Measurements from ENCODE around the gene PSMD9.
"Not testable (repeated sequence)": the region's sequence is repeated elsewhere in the genome, so short reads cannot be mapped to it uniquely, and the experiment has no call there.

PSMD9 gene

DNA sequence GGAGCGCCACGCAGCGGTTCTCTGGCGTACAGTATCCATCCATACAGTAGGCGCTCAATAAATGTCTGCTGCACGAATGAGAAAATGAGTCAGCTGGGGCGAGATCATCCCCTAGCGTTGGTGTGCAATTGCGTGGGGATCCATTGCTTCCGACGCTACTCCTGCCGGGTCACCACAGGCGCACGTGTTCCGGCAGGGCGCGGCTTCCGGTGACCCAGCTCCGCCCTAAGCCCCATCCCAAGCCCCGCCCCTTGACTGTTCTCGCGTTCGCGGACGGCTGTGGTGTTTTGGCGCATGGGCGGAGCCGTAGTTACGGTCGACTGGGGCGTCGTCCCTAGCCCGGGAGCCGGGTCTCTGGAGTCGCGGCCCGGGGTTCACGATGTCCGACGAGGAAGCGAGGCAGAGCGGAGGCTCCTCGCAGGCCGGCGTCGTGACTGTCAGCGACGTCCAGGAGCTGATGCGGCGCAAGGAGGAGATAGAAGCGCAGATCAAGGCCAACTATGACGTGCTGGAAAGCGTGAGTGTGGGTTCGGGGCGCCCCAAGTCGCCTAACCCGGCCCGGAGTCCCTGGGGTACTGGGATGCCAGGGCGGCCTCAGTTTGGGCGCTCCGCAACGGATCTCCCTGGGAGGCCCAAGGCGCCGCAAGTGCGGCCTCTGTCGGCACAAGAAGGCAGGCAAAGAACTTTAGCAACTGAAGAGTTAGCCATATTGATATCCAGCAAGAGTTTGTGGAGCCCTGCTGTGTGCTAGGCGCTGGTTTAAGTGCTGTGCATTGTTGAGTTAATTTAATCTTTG, at the start of gene PSMD9:
TSS of gene PSMD9 (plus strand) at position 313 of the 796 bp plus-strand sequence. CDS start at position 380, 67 bp downstream.
- peak; percentile 95 for DNase-seq

GRCh38 chr12:121839106-121839992, 49.2 kb upstream of the PSMD9 start:
- DNase-seq = no peak

DNA sequence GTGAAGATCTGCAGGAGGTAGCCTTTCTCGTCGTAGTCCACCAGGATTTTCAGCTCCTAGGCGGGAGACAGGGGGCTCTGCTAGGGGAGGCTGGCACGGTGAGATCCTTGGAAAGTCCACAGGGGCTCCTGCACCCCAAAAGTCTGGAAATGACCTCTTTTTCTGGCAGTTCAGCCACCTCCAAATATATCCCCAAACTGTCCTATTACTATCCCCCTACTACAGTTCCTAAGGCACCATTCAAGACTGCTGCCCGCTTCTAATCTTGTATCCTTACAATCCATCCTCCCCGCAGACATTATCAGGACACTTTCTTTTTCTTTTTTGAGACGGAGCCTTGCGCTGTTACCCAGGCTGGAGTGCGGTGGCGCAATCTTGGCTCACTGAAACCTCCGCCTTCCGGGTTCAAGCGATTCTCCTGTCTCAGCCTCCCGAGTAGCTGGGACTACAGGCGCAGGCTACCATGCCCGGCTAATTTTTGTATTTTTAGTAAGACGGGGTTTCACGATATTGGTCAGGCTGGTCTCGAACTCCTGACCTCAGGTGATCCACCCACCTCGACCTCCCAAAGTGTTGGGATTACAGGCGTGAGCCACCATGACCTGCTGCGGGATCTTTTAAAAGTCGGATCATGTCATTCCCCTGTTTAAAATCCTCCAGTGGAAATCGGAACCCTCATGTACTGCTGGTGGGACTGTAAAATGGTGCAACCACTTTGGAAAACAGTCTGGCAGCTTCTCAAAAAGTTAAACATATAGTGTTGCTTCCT, 48.4 kb upstream of the PSMD9 start:
- no peak for DNase-seq

- DNase-seq = no peak
These were observed 45.2 kb upstream of the PSMD9 start for GRCh38 chr12:121843236-121843982.

GRCh38 chr12:121845701-121846100, 42.9 kb upstream of the PSMD9 start:
- DNase-seq = no peak

- no peak for DNase-seq
These were observed 39.4 kb upstream of the PSMD9 start for GRCh38 chr12:121849211-121849610.

DNA sequence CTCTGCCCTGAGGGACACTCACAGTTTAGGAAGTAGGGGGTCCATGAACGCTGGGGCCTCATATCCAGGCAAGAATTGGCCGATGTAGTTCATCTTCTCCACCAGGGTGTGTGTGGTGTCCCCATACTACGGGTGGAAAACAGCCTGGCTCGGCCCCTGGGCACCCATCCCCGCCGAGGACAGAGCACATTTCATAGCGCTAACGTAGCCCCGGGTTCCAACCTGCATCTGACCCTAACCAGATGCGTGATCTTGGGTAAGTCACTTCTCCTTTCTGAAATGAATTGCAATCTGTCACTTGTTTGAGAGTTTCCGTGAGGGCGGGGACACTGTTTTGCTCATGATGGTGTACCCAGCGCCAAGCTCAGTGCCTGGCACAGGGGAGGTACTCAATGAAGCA, 38.9 kb upstream of the PSMD9 start:
- DNase-seq = no peak

GRCh38 chr12:121852392-121852791, 36.2 kb upstream of the PSMD9 start:
- not testable (repeated sequence) for DNase-seq

GRCh38 chr12:121857322-121858246, 31.0 kb upstream of the PSMD9 start:
- DNase-seq = no peak

DNA sequence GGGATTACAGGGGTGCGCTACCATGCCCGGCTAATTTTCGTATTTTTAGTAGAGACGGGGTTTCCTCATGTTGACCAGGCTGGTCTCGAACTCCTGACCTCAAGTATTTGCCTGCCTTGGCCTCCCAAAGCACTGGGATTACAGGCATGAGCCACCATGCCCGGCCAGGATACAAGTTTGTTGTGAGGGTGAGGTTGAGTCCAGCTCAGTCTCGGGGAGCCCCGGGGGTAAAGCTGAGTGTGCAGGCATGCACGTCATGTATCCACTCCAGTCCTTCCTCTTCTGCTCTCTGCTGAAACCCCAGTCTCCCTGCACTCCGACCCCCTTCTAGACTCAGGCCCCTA, 30.3 kb upstream of the PSMD9 start:
- DNase-seq = no peak

- no peak for DNase-seq
These were observed 29.7 kb upstream of the PSMD9 start, which contains the start of gene HPD for GRCh38 chr12:121858662-121859572. TSS of gene HPD (minus strand) at chr12:121858859. CDS start at chr12:121858823, 36 bp downstream.

- DNase-seq = no peak
These were observed 28.3 kb upstream of the PSMD9 start for GRCh38 chr12:121860257-121860656.

GRCh38 chr12:121860699-121861098, 27.9 kb upstream of the PSMD9 start:
- not testable (repeated sequence) for DNase-seq

GRCh38 chr12:121861636-121862254, 26.8 kb upstream of the PSMD9 start:
- no peak for DNase-seq

DNA sequence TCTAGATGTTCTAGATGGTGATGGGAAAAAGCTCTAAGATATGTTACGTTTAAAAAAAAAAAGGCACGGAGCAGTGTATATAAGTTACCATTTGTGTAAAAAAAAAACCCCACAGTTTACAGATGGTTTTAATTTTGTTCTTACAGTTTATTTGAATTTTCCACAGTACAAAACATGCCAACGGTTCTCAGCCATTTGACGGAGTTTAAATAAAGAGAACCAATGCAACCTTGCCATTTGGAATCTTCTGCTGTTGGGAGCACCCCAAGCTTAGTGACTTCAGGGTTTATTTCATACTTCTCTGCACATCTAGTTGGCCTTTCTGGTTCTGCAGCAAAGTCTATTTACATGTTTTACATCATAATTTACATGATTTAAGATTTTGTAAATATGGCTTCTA, 22.3 kb upstream of the PSMD9 start:
- DNase-seq = no peak

DNA sequence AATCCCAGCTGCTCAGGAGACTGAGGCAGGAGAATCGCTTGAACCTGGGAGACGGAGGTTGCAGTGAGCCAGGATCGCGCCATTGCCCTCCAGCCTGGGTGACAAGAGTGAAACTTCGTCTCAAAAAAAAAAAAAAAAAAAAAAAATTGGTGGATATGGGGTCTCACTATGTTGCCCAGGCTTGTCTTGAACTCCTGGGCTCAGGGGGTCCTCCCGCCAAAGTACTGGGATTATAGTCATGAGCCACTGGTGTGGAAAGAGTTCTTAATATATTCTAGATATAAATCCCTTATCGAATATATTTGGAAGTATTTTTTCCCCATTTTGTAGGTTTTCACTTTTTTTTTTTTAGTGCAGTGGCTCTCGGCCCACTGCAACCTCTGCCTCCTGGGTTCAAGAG, 19.4 kb upstream of the PSMD9 start:
- not testable (repeated sequence) for DNase-seq

DNA sequence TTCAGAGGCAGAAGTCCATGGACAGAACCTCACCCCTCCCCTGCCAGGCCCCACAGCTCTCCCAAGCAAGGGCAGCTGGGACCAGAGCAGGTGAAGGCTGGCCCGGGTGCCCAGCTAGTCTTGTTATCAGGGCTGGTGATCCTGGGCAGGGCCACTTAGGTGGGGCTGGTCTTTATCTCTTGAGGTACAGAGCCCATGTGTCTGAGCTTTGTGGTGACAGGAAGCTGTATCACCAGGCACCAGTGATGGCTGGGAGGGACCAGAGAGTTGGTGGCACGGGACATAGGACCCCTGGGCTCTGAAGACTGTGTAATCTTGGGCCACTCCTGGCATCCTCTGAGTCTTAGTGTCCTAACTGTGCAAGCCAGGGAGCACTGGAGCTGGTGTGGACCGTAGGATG, 17.1 kb upstream of the PSMD9 start:
- DNase-seq = no peak

DNA sequence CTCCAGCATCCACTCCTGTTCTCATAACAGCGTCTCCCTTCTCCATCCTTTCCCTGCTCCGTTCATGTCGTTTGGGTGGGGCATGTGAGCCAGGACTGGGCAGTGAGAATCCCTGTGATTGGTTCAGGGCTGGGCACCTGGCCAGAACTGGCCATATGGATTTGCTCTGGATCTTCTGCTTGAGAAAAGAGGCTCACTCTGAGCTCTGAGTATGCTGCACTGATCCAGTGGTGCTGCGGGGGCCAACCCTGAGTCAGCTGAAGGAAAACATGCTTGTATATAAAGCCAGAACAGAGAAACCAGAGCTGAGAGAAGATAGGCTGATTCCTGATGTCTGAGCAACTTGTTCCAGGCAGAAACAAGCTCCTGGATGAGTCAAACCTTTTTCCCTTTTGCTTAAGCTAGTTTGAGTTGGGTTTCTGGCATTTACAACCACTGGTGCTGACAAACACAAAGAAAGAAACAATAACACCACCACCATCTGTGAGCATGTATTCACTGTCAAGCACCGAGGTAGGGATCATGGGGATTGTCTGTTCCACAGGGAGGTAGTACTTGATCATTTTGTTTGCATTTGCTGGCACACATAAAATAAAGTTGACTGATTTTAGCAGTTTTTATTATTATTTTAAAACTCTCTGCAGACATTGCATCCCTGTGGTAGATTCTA, 15.9 kb upstream of the PSMD9 start:
- DNase-seq = peak; percentile 8

GRCh38 chr12:121873216-121873569, 15.4 kb upstream of the PSMD9 start:
- no peak for DNase-seq
